Posterior vena cava (tissue), 2 donors: ENCODE data around the gene RFNG. TPM values are rescaled to one million over a fixed set of nuclear protein-coding genes. Genes with fewer than 3 reads are reported as not detected.

Experiments
- DNase-seq: peaks from one replicate; pipeline ENCODE4 v3.0.0-alpha.2; 2020; ENCODE audit warnings: low spot score
- intact Hi-C, 2 donors: fragments of 100-400 bp; cut with DNase I; formaldehyde crosslinking; loops; one replicate each; pipeline versions ENCODE4 v1.14.1 to v1.14.2; 2022 to 2023
- long read RNA-seq, 2 donors: library from polyadenylated mRNA; unstranded; transcript quantifications; one replicate each; pipeline ENCODE4 v2.0.0, GENCODE V29; 2020 to 2021
- total RNA-seq, 2 donors: library from RNA; stranded (reverse); fragmentation: NEBNext Ultra II Directional; extraction: Animal tissue kit (Norgen Biotek cat#: 25700); gene quantifications; one replicate each; pipeline ENCODE4 v1.2.1, GENCODE V29; 2021
- donor health status: DM: yes; HTN: yes; CAD: no.
- donor health status: DM: yes; HTN: yes; CAD: no.

The RFNG gene
- 10 to 100 TPM; 23.7 to 26.4 TPM for total RNA-seq
- long read RNA-seq, donor 1, transcript RFNG-201 (8 exons, 1,828 nt) = major isoform, 6 of 11 reads
- long read RNA-seq, donor 1, partial matches to known transcripts = 2 of 11 reads
- long read RNA-seq, donor 1, other reads (novel, unspliced or antisense) = 1 of 11 reads
- long read RNA-seq, donor 2, partial matches to known transcripts = 1 of 7 reads
- long read RNA-seq, donor 2, other reads (novel, unspliced or antisense) = 1 of 7 reads

GRCh38 chr17:82051776-82052637 is at the start of gene RFNG, which contains the start of gene GPS1:
Gene RFNG (minus strand): TSS chr17:82051811. CDS start chr17:82051766, 45 bp downstream.
Gene GPS1 (plus strand): TSS chr17:82051898. CDS start chr17:82051932, 34 bp downstream.
- peak; percentile 94 for DNase-seq
- intact Hi-C loops = no loop called here

GRCh38 chr17:82101301-82101715 is 49.7 kb upstream of the RFNG start:
- no peak for DNase-seq
- intact Hi-C loops = no loop called here

- intact Hi-C loops = no loop called here
- no peak for DNase-seq
Measured at GRCh38 chr17:82100502-82101298, 49.1 kb upstream of the RFNG start.

- no peak for DNase-seq
- intact Hi-C loops = no loop called here
Measured at GRCh38 chr17:82098939-82099763, 47.5 kb upstream of the RFNG start.

- intact Hi-C loops = no loop called here
- DNase-seq = peak; percentile 98
Measured at GRCh38 chr17:82098169-82098938, 46.7 kb upstream of the RFNG start, which contains the start of gene FASN. Gene FASN (minus strand): TSS chr17:82098236. CDS start chr17:82096445, 1,791 bp downstream.

- intact Hi-C loops = no loop called here
- DNase-seq = no peak
Measured at GRCh38 chr17:82097919-82098168, 46.2 kb upstream of the RFNG start.

GRCh38 chr17:82097184-82097918 is 45.7 kb upstream of the RFNG start:
- no peak for DNase-seq
- intact Hi-C loops = no loop called here

GRCh38 chr17:82096709-82097183 is 45.1 kb upstream of the RFNG start:
- DNase-seq = no peak
- intact Hi-C loops = no loop called here

- no peak for DNase-seq
- intact Hi-C loops = no loop called here
Measured at GRCh38 chr17:82095777-82096708, 44.4 kb upstream of the RFNG start.

GRCh38 chr17:82094931-82095776 is 43.5 kb upstream of the RFNG start:
- intact Hi-C loops = no loop called here
- DNase-seq = no peak

- no peak for DNase-seq
- intact Hi-C loops = no loop called here
Measured at GRCh38 chr17:82092995-82093751, 41.6 kb upstream of the RFNG start.

GRCh38 chr17:82092628-82092994 is 41.0 kb upstream of the RFNG start:
- intact Hi-C loops = no loop called here
- no peak for DNase-seq

- DNase-seq = no peak
- intact Hi-C loops = no loop called here
Measured at GRCh38 chr17:82092094-82092586, 40.5 kb upstream of the RFNG start.

- intact Hi-C loops = no loop called here
Measured at GRCh38 chr17:82091264-82092066, 39.9 kb upstream of the RFNG start.

More at GRCh38 chr17:82091264-82092066, 39.9 kb upstream of the RFNG start:
- DNase-seq = no peak
